DMS 273 (cell line): Measurements from ENCODE around the gene NLGN2.

ENCODE experiments used
- DNase-seq: peaks from one replicate; lab custom pipeline; 2025; ENCODE audit not compliant: unreplicated experiment; lab: John Stamatoyannopoulos, UW

NLGN2 gene

GRCh38 chr17:7411427-7411750, 3.7 kb downstream of the NLGN2 start:
- DNase-seq: no peak

- DNase-seq: peak; percentile 19
Measured at GRCh38 chr17:7413346-7413985, 5.8 kb downstream of the NLGN2 start.

DNA sequence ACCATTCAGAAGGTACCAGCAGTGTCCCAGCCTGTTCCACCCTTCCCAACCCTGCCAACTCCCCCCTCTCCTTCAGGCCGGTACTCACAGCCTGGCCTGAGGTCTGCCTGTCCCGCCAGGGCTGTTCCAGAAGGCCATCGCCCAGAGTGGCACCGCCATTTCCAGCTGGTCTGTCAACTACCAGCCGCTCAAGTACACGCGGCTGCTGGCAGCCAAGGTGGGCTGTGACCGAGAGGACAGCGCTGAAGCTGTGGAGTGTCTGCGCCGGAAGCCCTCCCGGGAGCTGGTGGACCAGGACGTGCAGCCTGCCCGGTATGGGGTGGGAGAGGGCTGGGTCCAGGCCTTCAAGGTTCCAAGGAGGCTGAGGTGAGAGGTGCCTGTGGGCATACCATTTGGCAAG, 7.2 kb downstream of the NLGN2 start:
- DNase-seq: no peak

- DNase-seq: no peak
Measured at GRCh38 chr17:7415784-7416183, 8.1 kb downstream of the NLGN2 start.

- DNase-seq: no peak
Measured at GRCh38 chr17:7416323-7416722, 8.7 kb downstream of the NLGN2 start.

DNA sequence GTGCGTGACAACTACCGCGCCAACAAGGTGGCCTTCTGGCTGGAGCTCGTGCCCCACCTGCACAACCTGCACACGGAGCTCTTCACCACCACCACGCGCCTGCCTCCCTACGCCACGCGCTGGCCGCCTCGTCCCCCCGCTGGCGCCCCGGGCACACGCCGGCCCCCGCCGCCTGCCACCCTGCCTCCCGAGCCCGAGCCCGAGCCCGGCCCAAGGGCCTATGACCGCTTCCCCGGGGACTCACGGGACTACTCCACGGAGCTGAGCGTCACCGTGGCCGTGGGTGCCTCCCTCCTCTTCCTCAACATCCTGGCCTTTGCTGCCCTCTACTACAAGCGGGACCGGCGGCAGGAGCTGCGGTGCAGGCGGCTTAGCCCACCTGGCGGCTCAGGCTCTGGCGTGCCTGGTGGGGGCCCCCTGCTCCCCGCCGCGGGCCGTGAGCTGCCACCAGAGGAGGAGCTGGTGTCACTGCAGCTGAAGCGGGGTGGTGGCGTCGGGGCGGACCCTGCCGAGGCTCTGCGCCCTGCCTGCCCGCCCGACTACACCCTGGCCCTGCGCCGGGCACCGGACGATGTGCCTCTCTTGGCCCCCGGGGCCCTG, 9.5 kb downstream of the NLGN2 start:
- DNase-seq: no peak

- DNase-seq: no peak
Measured at GRCh38 chr17:7418472-7419152, 11.0 kb downstream of the NLGN2 start.

DNA sequence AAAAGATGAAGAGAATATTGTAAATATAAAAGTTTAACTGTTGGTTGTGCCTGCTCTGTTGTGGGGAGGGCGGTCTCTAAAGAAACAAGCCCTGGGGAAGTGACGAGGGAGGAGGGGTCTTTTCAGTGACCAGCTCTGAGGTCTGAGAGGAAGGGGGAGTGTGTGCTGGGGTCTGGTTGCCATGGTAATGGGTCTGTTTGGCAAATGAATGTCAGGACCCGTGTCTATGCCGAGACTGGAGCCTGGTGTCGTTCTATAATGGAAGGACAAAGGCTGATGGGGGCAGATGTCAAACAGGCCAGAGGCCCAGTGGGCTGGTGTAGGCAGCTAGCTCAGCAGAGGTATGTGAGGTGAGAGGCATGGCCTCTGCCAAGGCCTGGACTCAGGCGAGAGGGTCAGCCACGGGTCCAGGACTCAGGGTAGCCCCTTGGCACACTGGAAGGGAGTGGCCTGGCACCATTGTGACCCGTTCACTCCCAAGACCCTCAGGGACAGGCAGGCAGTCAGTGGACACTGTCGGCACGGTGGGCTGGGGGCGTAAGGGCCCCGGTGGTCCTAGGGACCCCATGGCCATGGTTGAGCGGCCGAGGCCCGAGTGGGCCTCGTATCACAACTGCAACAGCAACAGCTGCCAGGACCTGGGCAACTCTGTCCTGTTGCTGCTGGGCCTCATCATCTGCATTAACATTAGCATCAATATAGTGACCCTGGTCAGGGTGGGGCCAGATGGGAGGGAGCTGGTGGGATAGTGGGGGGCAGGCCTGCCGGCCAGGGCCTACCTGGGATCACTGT, 12.4 kb downstream of the NLGN2 start, which contains the start of gene SPEM1:
Gene SPEM1, plus strand, starts transcription at position 506 of the 792 bp plus-strand sequence. Its CDS starts 61 bp downstream, at position 567.
- DNase-seq: no peak

- DNase-seq: no peak
Measured at GRCh38 chr17:7421186-7421585, 13.5 kb downstream of the NLGN2 start.

DNA sequence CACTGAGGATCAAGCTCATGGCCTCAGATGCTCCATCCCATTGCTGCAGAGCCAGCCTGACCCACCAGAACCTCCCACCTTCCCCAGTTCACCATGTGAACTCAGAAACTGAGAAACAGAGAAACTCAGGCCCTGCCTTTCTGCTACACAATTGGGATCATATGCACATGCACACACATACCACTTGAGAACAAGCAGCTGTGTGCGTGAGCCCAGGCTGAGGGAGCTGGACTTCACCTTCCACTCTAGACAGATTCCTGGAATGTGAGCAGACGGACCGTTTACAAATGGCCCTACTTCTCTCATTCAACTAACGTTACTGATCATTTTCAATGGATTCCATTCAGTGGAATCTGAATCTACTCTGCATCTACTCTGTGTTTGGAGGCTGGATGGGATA, 16.0 kb downstream of the NLGN2 start:
- no peak for DNase-seq

DNA sequence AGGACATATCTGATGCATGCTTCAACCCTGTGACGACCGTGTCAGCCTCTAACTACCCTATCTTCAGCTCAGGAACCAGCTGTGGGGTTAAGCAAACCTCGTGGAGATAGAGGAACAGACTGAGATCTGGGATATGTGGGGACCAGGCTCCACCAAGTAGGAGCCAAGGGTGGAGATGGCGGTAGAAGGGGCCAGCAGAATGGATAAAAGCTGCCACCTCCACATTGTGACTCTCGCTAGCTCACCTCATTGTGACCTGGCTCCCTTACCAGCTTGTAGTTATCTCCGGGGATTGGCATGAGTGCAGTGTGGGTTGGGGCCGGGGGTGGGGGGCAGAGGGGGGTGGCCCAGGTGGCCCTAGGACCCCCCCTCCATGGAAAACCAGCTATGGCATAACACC, 17.7 kb downstream of the NLGN2 start, which contains the start of gene SPEM2:
Gene SPEM2, plus strand, starts transcription at position 301 of the 400 bp plus-strand sequence. Its CDS starts 73 bp downstream, at position 374.
- DNase-seq: no peak

DNA sequence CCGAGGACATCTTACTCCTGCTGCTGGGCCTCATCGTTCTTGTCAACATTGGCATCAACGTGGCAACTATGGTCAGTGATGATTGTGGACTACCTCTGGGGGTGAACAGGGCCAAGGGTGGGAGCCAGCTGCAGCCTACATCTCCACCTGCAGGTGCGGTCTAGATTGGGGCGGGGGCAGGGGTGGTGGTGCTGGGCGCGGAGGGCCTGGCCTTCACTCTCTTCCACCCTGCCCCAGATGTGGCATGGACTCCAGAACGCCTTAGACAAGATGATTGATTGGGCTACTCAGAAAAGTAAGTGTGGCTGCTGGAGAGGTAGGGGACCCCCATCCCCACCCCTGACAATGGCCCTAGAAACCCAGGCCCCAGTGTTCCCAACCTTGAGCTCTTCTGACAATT, 18.1 kb downstream of the NLGN2 start:
- DNase-seq: no peak

DNA sequence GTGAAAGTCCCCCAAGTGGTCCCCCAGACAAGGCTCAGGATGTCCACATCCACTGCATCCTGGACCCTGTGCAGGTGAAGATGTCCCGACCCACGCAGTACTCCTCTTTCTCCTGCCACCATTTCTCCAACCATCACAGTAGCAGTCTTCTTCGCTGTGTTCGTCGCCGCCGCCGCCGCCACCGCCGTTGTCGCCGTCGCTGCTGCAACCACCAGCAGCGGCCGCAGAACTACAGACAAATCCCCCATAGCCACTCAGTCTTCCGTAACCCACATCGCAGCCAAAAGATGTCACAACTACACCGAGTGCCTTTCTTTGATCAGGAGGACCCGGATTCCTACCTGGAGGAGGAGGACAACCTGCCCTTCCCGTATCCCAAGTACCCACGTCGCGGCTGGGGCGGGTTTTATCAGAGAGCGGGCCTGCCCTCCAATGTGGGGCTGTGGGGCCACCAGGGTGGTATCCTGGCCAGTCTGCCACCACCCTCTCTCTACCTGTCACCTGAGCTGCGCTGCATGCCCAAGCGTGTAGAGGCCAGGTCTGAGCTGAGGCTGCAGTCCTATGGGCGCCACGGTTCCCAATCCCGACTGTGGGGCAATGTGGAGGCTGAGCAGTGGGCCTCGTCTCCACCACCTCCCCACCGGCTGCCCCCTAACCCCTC, 18.7 kb downstream of the NLGN2 start:
- no peak for DNase-seq

DNA sequence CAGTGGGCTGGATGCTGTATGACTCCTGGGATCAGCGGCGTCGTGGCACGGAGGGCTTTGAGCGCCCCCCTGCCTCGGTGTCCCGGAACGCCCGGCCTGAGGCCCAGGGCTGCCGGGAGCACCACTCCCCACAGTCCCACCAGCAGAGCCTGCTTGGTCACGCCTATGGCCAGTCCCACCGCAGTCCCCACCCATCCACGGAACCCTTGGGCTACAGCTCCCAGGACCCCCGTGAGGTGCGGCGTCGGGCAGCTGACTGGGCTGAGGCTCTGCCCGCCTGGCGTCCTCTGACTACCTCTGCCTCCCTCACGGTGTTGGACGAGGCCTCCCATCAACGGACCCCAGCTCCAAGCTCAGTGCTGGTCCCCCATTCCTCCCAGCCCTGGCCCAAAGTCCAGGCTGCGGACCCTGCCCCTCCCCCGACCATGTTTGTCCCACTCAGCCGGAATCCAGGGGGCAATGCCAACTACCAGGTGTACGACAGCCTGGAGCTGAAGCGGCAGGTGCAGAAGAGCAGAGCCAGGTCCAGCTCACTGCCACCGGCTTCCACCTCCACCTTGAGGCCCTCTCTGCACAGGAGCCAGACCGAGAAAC, 19.3 kb downstream of the NLGN2 start:
- no peak for DNase-seq

DNA sequence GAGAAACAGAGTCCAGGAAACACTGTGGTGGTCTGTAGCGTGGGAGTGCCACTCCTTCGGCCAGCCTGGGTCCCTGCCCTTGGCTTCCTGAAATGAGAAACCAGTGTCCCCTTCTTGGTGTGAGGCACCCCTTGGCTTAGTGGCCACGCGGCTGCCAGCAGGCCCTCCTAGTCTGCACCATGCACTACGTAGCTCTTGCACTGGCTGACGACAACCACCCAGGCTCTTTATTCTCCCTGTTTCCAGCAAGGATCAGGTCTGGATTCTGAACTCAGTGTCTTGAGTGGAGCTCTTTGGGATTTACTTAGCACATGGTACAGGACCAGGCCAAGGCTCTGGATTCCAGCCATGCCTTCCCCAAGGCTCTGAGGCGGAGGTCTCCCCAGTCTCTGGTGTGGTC, 19.9 kb downstream of the NLGN2 start:
- no peak for DNase-seq

- no peak for DNase-seq
Measured at GRCh38 chr17:7428557-7428956, 20.9 kb downstream of the NLGN2 start, which contains the start of gene SPEM3. SPEM3 (plus strand) TSS chr17:7428857; CDS start chr17:7428903, 46 bp downstream.

- DNase-seq: no peak
Measured at GRCh38 chr17:7429722-7430121, 22.1 kb downstream of the NLGN2 start.

DNA sequence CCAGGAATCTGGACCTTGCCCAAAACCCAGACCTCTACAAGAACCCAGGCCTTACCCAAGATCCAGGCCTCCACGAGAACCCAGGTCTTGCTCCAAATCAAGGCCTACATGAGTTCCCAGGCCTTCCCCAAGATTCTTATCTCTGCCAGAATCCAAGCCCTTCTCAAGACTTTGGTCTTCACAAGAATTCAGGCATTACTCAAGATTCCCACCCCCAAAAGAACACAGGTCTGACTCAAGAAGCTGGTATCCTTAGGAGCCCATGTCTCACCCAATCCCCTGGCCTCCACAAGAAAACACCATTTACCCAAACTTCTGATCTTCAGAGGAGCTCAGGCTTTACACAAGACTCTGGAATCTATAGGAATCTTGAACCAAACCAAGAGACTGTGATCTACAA, 23.6 kb downstream of the NLGN2 start:
- DNase-seq: no peak

- DNase-seq: no peak
Measured at GRCh38 chr17:7432296-7432695, 24.7 kb downstream of the NLGN2 start.

DNA sequence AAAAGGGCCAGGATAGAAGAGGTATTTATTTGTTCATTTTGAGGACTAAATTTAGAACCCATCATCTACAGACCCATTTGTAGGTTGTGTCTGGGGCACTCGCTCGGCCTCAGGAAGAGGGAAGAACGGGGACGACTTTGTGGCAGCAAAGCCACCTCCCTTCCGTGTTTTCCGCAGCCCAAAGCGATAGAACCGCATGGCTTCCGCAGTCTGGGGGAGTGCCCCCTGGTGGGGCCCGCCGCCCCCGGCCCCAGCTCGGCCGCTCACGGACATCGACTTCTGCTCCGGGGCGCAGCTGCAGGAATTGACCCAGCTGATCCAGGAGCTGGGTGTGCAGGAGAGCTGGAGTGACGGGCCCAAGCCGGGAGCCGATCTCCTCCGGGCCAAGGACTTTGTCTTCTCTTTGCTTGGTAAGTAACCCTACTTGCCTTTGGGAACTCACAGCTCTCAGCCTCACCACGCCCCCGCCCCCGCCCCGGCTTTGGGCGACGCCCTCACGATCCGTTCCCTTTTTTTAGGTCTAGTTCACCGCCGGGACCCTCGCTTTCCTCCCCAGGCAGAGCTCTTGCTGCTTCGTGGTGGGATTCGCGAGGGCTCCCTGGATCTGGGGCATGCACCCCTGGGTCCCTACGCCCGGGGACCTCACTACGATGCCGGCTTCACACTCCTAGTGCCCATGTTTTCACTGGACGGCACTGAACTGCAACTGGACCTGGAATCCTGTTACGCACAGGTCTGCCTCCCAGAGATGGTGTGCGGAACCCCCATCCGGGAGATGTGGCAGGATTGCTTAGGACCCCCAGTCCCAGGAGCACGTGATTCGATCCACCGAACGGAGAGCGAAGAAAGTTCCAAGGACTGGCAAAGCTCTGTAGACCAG, 28.3 kb downstream of the NLGN2 start:
- peak; percentile 65 for DNase-seq
